ENCODE results near the gene GNS. TPM values are rescaled to one million over a fixed set of nuclear protein-coding genes. Genes with fewer than 3 reads are reported as not detected.

The GNS gene
- total and polyA plus RNA-seq, 2 donors (not counting 3 experiments of a cell fraction or from before 2014, with no cell fraction given) = 107 to 142 TPM

DNA sequence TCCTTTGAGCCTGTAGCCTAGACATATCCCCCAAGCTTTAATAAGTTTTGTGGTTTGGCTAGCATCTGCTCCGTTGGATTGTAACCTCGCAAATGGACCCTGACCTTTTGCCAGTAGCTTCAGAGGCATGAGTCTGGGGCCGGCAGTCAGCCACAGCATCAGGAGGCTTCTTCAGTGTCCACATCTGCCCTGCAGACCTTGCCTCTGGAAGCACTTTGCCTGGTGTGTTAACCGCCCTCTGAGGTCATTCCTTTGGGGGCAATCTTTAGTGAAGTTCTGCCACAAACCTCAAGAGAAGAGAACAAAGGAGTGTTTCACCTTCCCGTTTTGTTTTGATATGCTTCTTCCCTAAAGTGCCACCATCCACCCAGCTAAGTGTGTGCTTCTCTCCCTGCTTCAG lies 71.4 kb downstream of the GNS start:
- DNase-seq (ENCODE audit: low read depth, low spot score) (no peak), FAIRE-seq (no peak)
- Histone ChIP-seq H3K9me3 (replicated peaks; ENCODE audit: control insufficient read depth, insufficient read depth, low read length) (no peaks in the 10 kb centered on the region), H3K4me2 (ENCODE audit: insufficient read depth, low read length) (no peak overlapping the region), H3K9me1 (replicated peaks; ENCODE audit: control insufficient read depth, extremely low read depth, insufficient read depth, low read length) (no peaks in the 10 kb centered on the region), H3K9ac (replicated peaks; ENCODE audit: extremely low read depth, insufficient read depth, low read length) (no peak overlapping the region), H4K20me1 (replicated peaks; ENCODE audit: control insufficient read depth, extremely low read depth, insufficient read depth, low read length) (no peaks in the 10 kb centered on the region), H2AFZ (ENCODE audit: low read depth, low read length) (no peak overlapping the region), H3K27ac (ENCODE audit: insufficient read depth, low read depth, low read length) (no peak overlapping the region), H3K27me3 (ENCODE audit: control insufficient read depth in 2 of 2, insufficient read depth in 2 of 2, low read length in 2 of 2) (no peaks in the 10 kb centered on the region), H3K4me3 (replicated peaks in 1 of 3; ENCODE audit: insufficient read depth in 1 of 3, low read depth in 1 of 3, low read length in 3 of 3) (no peak overlapping the region), H3K4me1 (ENCODE audit: control insufficient read depth, extremely low read depth, insufficient read depth, low read length) (peaks cover 5% of the 10 kb centered on the region), H3K36me3 (ENCODE audit: control insufficient read depth in 2 of 2, extremely low read depth in 1 of 2, insufficient read depth in 2 of 2, low read length in 2 of 2) (peaks cover 6% of the 10 kb centered on the region in 2 experiments), H3K79me2 (ENCODE audit: control insufficient read depth, insufficient read depth, low read length) (peaks cover 48% of the 10 kb centered on the region)
- ChIA-PET POLR2A (no interaction called here), CTCF (interaction anchor here (0.9 to 5.2 kb wide), 2 partner anchors 9 to 138 kb away, joined by 3 to 26 read pairs; no protein-coding TSS in a partner anchor)
- TF ChIP-seq, protein P1, sequence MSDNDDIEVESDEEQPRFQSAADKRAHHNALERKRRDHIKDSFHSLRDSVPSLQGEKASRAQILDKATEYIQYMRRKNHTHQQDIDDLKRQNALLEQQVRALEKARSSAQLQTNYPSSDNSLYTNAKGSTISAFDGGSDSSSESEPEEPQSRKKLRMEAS (IDR thresholded peaks at IDR 0.05; ENCODE audit: insufficient read depth, insufficient read length) = no peak
- dilution Hi-C loops (cut with MboI; ENCODE audit: extremely low pct_ligation_motif_present, low sequenced_read_pairs) = no loop called here
- no TSS peak for BruUV-seq (replicated peaks)
- intact Hi-C loops (cut with micrococcal nuclease) = no loop called here

DNA sequence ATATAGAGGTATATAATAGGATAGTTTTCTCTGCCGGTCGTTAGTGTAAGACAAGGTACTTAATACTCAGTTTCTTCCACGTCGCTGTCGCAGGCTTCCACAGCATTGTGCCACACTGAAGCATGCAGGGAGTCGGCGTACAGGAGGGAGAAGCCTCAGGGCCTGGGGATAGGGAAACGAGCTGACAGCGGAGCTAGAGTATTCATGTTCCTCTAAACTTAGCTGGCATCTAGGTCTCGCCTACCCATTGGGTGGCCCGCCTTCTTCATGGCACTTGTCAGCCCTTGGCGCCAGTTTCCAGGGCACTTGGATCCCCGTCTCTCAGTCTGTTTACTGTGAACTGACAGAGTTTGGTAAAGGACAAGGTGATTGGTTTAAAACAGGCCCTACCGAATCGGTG lies 73.6 kb downstream of the GNS start:
- no TSS peak for BruUV-seq (replicated peaks)
- H3K27ac ChIP-seq (ENCODE audit: insufficient read depth, low read depth, low read length) = no peak overlapping the region
- intact Hi-C loops (cut with micrococcal nuclease) = no loop called here
- ChIA-PET CTCF (interaction anchor here (1.5 to 2.4 kb wide), 2 partner anchors 11 to 12 kb away, joined by 3 to 7 read pairs; no protein-coding TSS in a partner anchor), POLR2A (no interaction called here)
- peaks cover 21% of the 10 kb centered on the region for H3K4me1 ChIP-seq (ENCODE audit: control insufficient read depth, extremely low read depth, insufficient read depth, low read length)
- peaks cover 6% of the 10 kb centered on the region in 2 experiments for H3K36me3 ChIP-seq (ENCODE audit: control insufficient read depth in 2 of 2, extremely low read depth in 1 of 2, insufficient read depth in 2 of 2, low read length in 2 of 2)
- no peaks in the 10 kb centered on the region for H3K27me3 ChIP-seq (ENCODE audit: control insufficient read depth in 2 of 2, insufficient read depth in 2 of 2, low read length in 2 of 2)
- no peak overlapping the region for H3K9ac ChIP-seq (replicated peaks; ENCODE audit: extremely low read depth, insufficient read depth, low read length)
- no peak overlapping the region for H2AFZ ChIP-seq (ENCODE audit: low read depth, low read length)
- H3K4me2 ChIP-seq (ENCODE audit: insufficient read depth, low read length) = no peak overlapping the region
- no peak for TF ChIP-seq POLR2A (IDR thresholded peaks at IDR 0.05; ENCODE audit: low read depth, low read length)
- TF ChIP-seq MYC (IDR thresholded peaks at IDR 0.05; ENCODE audit: low read depth, low read length) = no peak
- TF ChIP-seq EZH2 (IDR thresholded peaks at IDR 0.05; ENCODE audit: borderline replicate concordance, low read depth, low read length, severe bottlenecking) = no peak
- no peak for TF ChIP-seq JUN (IDR thresholded peaks at IDR 0.05; ENCODE audit: borderline replicate concordance, insufficient read depth, insufficient read length, low read depth)
- no peak for TF ChIP-seq FOS (IDR thresholded peaks at IDR 0.05; ENCODE audit: borderline replicate concordance, insufficient read depth, low read length)
- no peak for TF ChIP-seq GATA2 (IDR thresholded peaks at IDR 0.05; ENCODE audit: insufficient read depth, insufficient read length, low read depth, low read length)
- TF ChIP-seq POLR2AphosphoS5 (IDR thresholded peaks at IDR 0.05; ENCODE audit: insufficient read depth, low read depth, low read length) = no peak
- TF ChIP-seq, protein P1 (IDR thresholded peaks at IDR 0.05; ENCODE audit: insufficient read depth, insufficient read length) = no peak
- TF ChIP-seq, protein P2, sequence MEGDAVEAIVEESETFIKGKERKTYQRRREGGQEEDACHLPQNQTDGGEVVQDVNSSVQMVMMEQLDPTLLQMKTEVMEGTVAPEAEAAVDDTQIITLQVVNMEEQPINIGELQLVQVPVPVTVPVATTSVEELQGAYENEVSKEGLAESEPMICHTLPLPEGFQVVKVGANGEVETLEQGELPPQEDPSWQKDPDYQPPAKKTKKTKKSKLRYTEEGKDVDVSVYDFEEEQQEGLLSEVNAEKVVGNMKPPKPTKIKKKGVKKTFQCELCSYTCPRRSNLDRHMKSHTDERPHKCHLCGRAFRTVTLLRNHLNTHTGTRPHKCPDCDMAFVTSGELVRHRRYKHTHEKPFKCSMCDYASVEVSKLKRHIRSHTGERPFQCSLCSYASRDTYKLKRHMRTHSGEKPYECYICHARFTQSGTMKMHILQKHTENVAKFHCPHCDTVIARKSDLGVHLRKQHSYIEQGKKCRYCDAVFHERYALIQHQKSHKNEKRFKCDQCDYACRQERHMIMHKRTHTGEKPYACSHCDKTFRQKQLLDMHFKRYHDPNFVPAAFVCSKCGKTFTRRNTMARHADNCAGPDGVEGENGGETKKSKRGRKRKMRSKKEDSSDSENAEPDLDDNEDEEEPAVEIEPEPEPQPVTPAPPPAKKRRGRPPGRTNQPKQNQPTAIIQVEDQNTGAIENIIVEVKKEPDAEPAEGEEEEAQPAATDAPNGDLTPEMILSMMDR (IDR thresholded peaks at IDR 0.05; ENCODE audit: extremely low read depth in 1 of 2, insufficient read depth in 1 of 2, low read depth in 1 of 2, low read length in 2 of 2) = no peak
- dilution Hi-C loops (cut with MboI; ENCODE audit: extremely low pct_ligation_motif_present, low sequenced_read_pairs) = no loop called here
- H3K9me3 ChIP-seq (replicated peaks; ENCODE audit: control insufficient read depth, insufficient read depth, low read length) = no peaks in the 10 kb centered on the region
- no peaks in the 10 kb centered on the region for H4K20me1 ChIP-seq (replicated peaks; ENCODE audit: control insufficient read depth, extremely low read depth, insufficient read depth, low read length)
- no peak overlapping the region for H3K4me3 ChIP-seq (replicated peaks in 1 of 3; ENCODE audit: insufficient read depth in 1 of 3, low read depth in 1 of 3, low read length in 3 of 3)
- DNase-seq (ENCODE audit: low read depth, low spot score) (no peak), FAIRE-seq (no peak)
- peaks cover 66% of the 10 kb centered on the region for H3K79me2 ChIP-seq (ENCODE audit: control insufficient read depth, insufficient read depth, low read length)
- H3K9me1 ChIP-seq (replicated peaks; ENCODE audit: control insufficient read depth, extremely low read depth, insufficient read depth, low read length) = no peaks in the 10 kb centered on the region

Data from endothelial cell of umbilical vein (primary cell).